Stomach (tissue), 9 donors: ENCODE measurements around the gene CEP112. TPM values are rescaled to one million over a fixed set of nuclear protein-coding genes. Genes with fewer than 3 reads are reported as not detected.

Experiments
- DNase-seq, 2 donors: peaks; one replicate each; pipeline versions ENCODE4 v3.0.0 to v3.0.0-alpha.2; 2013 to 2019
- H3K27ac ChIP-seq, 5 donors: fragments of 200-600 bp in 4 of 5; sonication (generic) in 4 of 5; one replicate each; pipeline ENCODE4 v1.5.1; 2013 to 2019; ENCODE audit warnings: mild to moderate bottlenecking in 1 of 5, moderate library complexity in 1 of 5
- H3K27me3 ChIP-seq, 3 donors: fragments of 200-600 bp; sonication (generic); one replicate each; pipeline ENCODE4 v1.5.1; 2017 to 2019; ENCODE audit warnings: mixed run types in 1 of 3
- H3K36me3 ChIP-seq, 4 donors: fragments of 200-600 bp; sonication (generic); 1 replicate in 3 of 4; 2 replicates in 1 of 4; pipeline ENCODE4 v1.5.1; 2016 to 2019
- H3K4me1 ChIP-seq, 4 donors: fragments of 200-600 bp; sonication (generic); one replicate each; pipeline ENCODE4 v1.5.1; 2016 to 2019
- H3K4me3 ChIP-seq, 4 donors: fragments of 200-600 bp; sonication (generic) in 3 of 4; one replicate each; pipeline ENCODE4 v1.5.1; 2016 to 2019; ENCODE audit warnings: mild to moderate bottlenecking in 1 of 4
- H3K9me3 ChIP-seq, 4 donors: fragments of 200-600 bp; sonication (generic); one replicate each; pipeline ENCODE4 v1.5.1; 2016 to 2019
- CTCF ChIP-seq, 7 experiments: fragments of 450-650 bp in 4 of 7; fragments of 200-600 bp in 3 of 7; sonication (generic) in 3 of 7; IDR thresholded peaks; one replicate each; pipeline ENCODE4 v1.5.1; 2016 to 2019; ENCODE audit warnings: antibody characterized with exemption in 7 of 7, control low read depth in 2 of 7, mild to moderate bottlenecking in 1 of 7
- EP300 ChIP-seq: sonication (generic); formaldehyde crosslinking; IDR thresholded peaks from one replicate; pipeline ENCODE4 v1.6.1; 2017; ENCODE audit warnings: antibody characterized with exemption
- POLR2A ChIP-seq, 4 donors: fragments of 450-650 bp; IDR thresholded peaks; one replicate each; pipeline ENCODE4 v1.6.1; 2016; ENCODE audit warnings: antibody characterized with exemption in 4 of 4, control low read depth in 2 of 4, mild to moderate bottlenecking in 1 of 4, moderate library complexity in 1 of 4
- POLR2AphosphoS5 ChIP-seq, 3 donors: sonication (generic); formaldehyde crosslinking; IDR thresholded peaks; one replicate each; pipeline ENCODE4 v1.6.1; 2016; ENCODE audit warnings: antibody characterized with exemption in 3 of 3
- WGBS, 5 donors: extraction: QIAGEN DNeasy Blood & Tissue Kit in 3 of 5; methylation state at CpG; one replicate each; pipeline versions ENCODE4 v1.1.5 to v1.1.7; 2013 to 2018; 5-methylcytosine and 5-hydroxymethylcytosine counted together
- intact Hi-C: fragments of 100-400 bp; cut with DNase I; formaldehyde crosslinking; loops from one replicate; pipeline ENCODE4 v1.15.1; 2023; ENCODE audit warnings: low total_unique reads
- polyA plus RNA-seq, 3 donors: library from polyadenylated mRNA; stranded (reverse); fragments of 200-250 nt; gene quantifications; one replicate each; pipeline ENCODE4 v1.2.3, GENCODE V29; 2013
- total RNA-seq, 5 donors: library from RNA; depleted of rRNA; stranded (reverse); fragments of >200 nt; gene quantifications; one replicate each; pipeline versions ENCODE4 v1.1.0 to v1.2.3, GENCODE V29; 2014 to 2016
- donor health status: healthy with polysubstance abuse.
- donor health status: Bipolar disorder and iron deficiency.
- donor health status: healthy.

The CEP112 gene
- total and polyA plus RNA-seq, 8 donors, result 3.5 to 108 (median 13.3) TPM

- Histone ChIP-seq H3K9me3 (peaks cover 0 to 10% (median 5%) of the 10 kb centered on the region in 4 donors), H3K27me3 (no peaks in the 10 kb centered on the region), H3K27ac (no peak overlapping the region), H3K36me3 (peaks cover 0 to 8% (median 0%) of the 10 kb centered on the region in 4 donors), H3K4me3 (no peak overlapping the region), H3K4me1 (peaks cover 0 to 11% (median 2%) of the 10 kb centered on the region in 4 donors)
- intact Hi-C loops, result no loop called here
- TF ChIP-seq CTCF (IDR thresholded peaks at IDR 0.05) (no peak), EP300 (no peak), POLR2AphosphoS5 (IDR thresholded peaks at IDR 0.05) (no peak), POLR2A (IDR thresholded peaks at IDR 0.05) (no peak)
- DNase-seq, result peak in 1 of 2 donors; percentile 16
- 67 to 84% (median 75%) methylated on average over 6 of the region's 6 CpGs for whole genome bisulfite sequencing, 5 donors
Measured at GRCh38 chr17:65742403-65743307, 449.3 kb downstream of the CEP112 start.

GRCh38 chr17:65741710-65742109 lies 450.2 kb downstream of the CEP112 start:
- H3K27ac ChIP-seq, result no peak overlapping the region
- H3K36me3 ChIP-seq, result peaks cover 0 to 8% (median 0%) of the 10 kb centered on the region in 4 donors
- intact Hi-C loops, result no loop called here
- no peak overlapping the region for H3K4me3 ChIP-seq
- no peaks in the 10 kb centered on the region for H3K27me3 ChIP-seq
- DNase-seq, result no peak
- peaks cover 0 to 10% (median 5%) of the 10 kb centered on the region in 4 donors for H3K9me3 ChIP-seq
- TF ChIP-seq POLR2AphosphoS5 (IDR thresholded peaks at IDR 0.05) (no peak), POLR2A (IDR thresholded peaks at IDR 0.05) (no peak), EP300 (no peak), CTCF (IDR thresholded peaks at IDR 0.05) (no peak)
- peaks cover 0 to 11% (median 2%) of the 10 kb centered on the region in 4 donors for H3K4me1 ChIP-seq
- 80 to 91% (median 83%) methylated on average over 1 of the region's 1 CpG for WGBS, 5 donors

GRCh38 chr17:65739034-65739433 lies 452.9 kb downstream of the CEP112 start:
- Histone ChIP-seq H3K27me3 (no peaks in the 10 kb centered on the region), H3K36me3 (peaks cover 0 to 8% (median 0%) of the 10 kb centered on the region in 4 donors), H3K4me3 (no peak overlapping the region), H3K27ac (no peak overlapping the region), H3K4me1 (peaks cover 0 to 11% (median 2%) of the 10 kb centered on the region in 4 donors), H3K9me3 (peaks cover 0 to 10% (median 5%) of the 10 kb centered on the region in 4 donors)
- intact Hi-C loops, result no loop called here
- no peak for DNase-seq
- no peak for TF ChIP-seq POLR2A (IDR thresholded peaks at IDR 0.05)
- TF ChIP-seq POLR2AphosphoS5 (IDR thresholded peaks at IDR 0.05), result no peak
- TF ChIP-seq EP300, result no peak
- no peak for TF ChIP-seq CTCF (IDR thresholded peaks at IDR 0.05)

- no peaks in the 10 kb centered on the region for H3K27me3 ChIP-seq
- H3K4me1 ChIP-seq, result peaks cover 0 to 2% (median 0%) of the 10 kb centered on the region in 4 donors
- H3K27ac ChIP-seq, result no peak overlapping the region
- no peak overlapping the region for H3K4me3 ChIP-seq
- TF ChIP-seq EP300 (no peak), POLR2AphosphoS5 (IDR thresholded peaks at IDR 0.05) (no peak), CTCF (IDR thresholded peaks at IDR 0.05) (no peak), POLR2A (IDR thresholded peaks at IDR 0.05) (no peak)
- peaks cover 0 to 12% (median 5%) of the 10 kb centered on the region in 4 donors for H3K9me3 ChIP-seq
- 92 to 98% (median 96%) methylated on average over 4 of the region's 4 CpGs for WGBS, 5 donors
- intact Hi-C loops, result no loop called here
- peaks cover 0 to 8% (median 0%) of the 10 kb centered on the region in 4 donors for H3K36me3 ChIP-seq
- no peak for DNase-seq
Measured at GRCh38 chr17:65737451-65737850, 454.5 kb downstream of the CEP112 start.
